Measurements from ENCODE around the gene BMPER.

DNA sequence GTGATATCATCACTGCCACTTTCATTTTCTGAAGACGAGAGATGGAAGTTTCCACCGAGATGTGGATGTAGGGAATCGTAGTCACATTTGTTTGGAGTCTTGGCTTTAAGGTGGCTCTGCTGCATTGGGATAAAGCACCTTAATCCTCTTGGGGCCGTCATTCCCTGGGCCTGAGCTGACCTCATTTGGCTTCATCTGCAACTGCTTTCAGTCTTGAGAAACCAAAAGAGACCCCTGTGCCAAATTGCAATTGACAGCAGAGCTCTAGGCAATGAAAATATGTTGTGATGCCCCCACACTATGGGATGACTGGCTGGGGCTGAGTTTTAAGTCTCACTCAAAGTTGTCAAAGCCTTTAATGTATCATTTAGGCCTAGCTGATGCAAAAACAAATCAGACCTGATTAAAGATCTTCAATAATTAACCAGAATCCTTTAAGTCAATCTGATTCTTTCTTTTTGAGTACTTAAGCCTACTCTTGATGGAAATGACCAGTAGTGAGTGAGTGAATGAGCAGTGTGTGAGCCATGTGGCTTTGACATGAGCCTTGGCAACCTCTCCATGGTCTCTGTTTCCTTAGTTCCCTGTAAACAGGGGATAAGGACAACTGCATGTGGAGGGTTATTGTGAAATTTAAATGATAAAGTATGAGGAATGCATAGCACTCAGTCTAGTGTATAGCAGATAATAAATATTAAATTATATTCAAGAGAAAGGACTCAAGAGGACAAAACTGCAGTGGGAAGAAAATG lies 155.0 kb downstream of the BMPER start:
- TF ChIP-seq RARB (CRISPR knock-in tag; IDR thresholded peaks at IDR 0.05) (no peak), ZFP3 (CRISPR knock-in tag; IDR thresholded peaks at IDR 0.05) (no peak), ZC3H10 (CRISPR knock-in tag; IDR thresholded peaks at IDR 0.05) (no peak), ZNF70 (CRISPR knock-in tag; IDR thresholded peaks at IDR 0.05) (no peak), ZFP30 (CRISPR knock-in tag; IDR thresholded peaks at IDR 0.05) (no peak), ESRRG (CRISPR knock-in tag; IDR thresholded peaks at IDR 0.05) (no peak)
- TF ChIP-seq, protein P1, sequence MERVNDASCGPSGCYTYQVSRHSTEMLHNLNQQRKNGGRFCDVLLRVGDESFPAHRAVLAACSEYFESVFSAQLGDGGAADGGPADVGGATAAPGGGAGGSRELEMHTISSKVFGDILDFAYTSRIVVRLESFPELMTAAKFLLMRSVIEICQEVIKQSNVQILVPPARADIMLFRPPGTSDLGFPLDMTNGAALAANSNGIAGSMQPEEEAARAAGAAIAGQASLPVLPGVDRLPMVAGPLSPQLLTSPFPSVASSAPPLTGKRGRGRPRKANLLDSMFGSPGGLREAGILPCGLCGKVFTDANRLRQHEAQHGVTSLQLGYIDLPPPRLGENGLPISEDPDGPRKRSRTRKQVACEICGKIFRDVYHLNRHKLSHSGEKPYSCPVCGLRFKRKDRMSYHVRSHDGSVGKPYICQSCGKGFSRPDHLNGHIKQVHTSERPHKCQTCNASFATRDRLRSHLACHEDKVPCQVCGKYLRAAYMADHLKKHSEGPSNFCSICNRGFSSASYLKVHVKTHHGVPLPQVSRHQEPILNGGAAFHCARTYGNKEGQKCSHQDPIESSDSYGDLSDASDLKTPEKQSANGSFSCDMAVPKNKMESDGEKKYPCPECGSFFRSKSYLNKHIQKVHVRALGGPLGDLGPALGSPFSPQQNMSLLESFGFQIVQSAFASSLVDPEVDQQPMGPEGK (CRISPR knock-in tag; IDR thresholded peaks at IDR 0.05; ENCODE audit: borderline replicate concordance) = no peak
- TF ChIP-seq, protein P2, sequence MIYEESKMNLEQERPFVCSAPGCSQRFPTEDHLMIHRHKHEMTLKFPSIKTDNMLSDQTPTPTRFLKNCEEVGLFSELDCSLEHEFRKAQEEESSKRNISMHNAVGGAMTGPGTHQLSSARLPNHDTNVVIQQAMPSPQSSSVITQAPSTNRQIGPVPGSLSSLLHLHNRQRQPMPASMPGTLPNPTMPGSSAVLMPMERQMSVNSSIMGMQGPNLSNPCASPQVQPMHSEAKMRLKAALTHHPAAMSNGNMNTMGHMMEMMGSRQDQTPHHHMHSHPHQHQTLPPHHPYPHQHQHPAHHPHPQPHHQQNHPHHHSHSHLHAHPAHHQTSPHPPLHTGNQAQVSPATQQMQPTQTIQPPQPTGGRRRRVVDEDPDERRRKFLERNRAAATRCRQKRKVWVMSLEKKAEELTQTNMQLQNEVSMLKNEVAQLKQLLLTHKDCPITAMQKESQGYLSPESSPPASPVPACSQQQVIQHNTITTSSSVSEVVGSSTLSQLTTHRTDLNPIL (CRISPR knock-in tag; IDR thresholded peaks at IDR 0.05; ENCODE audit: low read depth) = no peak
- TF ChIP-seq, protein P3, sequence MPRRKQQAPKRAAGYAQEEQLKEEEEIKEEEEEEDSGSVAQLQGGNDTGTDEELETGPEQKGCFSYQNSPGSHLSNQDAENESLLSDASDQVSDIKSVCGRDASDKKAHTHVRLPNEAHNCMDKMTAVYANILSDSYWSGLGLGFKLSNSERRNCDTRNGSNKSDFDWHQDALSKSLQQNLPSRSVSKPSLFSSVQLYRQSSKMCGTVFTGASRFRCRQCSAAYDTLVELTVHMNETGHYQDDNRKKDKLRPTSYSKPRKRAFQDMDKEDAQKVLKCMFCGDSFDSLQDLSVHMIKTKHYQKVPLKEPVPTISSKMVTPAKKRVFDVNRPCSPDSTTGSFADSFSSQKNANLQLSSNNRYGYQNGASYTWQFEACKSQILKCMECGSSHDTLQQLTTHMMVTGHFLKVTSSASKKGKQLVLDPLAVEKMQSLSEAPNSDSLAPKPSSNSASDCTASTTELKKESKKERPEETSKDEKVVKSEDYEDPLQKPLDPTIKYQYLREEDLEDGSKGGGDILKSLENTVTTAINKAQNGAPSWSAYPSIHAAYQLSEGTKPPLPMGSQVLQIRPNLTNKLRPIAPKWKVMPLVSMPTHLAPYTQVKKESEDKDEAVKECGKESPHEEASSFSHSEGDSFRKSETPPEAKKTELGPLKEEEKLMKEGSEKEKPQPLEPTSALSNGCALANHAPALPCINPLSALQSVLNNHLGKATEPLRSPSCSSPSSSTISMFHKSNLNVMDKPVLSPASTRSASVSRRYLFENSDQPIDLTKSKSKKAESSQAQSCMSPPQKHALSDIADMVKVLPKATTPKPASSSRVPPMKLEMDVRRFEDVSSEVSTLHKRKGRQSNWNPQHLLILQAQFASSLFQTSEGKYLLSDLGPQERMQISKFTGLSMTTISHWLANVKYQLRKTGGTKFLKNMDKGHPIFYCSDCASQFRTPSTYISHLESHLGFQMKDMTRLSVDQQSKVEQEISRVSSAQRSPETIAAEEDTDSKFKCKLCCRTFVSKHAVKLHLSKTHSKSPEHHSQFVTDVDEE (CRISPR knock-in tag; IDR thresholded peaks at IDR 0.05) = no peak

All from SK-N-SH treated with all-trans-retinoic acid at 6 μM for 48 hours (cell line).